Coronary artery (tissue), 2 donors: ENCODE data around the gene SYNDIG1.
A peak's percentile ranks its signal among the peaks of the same experiment; 100 is the strongest.

Experiments used
- DNase-seq: peaks from one replicate; pipeline ENCODE4 v3.0.0-alpha.2; 2017; ENCODE audit warnings: low spot score
- H3K27ac ChIP-seq, 2 donors: fragments of 200-600 bp; sonication (generic); one replicate each; pipeline ENCODE4 v1.5.1; 2016 to 2019
- H3K4me3 ChIP-seq: fragments of 200-600 bp; sonication (generic); 2 replicates; pipeline ENCODE4 v1.5.1; 2016; ENCODE audit warnings: mild to moderate bottlenecking, moderate library complexity
- TF ChIP-seq, protein P1 (sequence below): fragments of 200-600 bp; sonication (generic); IDR thresholded peaks from one replicate; pipeline ENCODE4 v1.5.1; 2019; ENCODE audit warnings: antibody characterized with exemption

SYNDIG1 gene

DNA sequence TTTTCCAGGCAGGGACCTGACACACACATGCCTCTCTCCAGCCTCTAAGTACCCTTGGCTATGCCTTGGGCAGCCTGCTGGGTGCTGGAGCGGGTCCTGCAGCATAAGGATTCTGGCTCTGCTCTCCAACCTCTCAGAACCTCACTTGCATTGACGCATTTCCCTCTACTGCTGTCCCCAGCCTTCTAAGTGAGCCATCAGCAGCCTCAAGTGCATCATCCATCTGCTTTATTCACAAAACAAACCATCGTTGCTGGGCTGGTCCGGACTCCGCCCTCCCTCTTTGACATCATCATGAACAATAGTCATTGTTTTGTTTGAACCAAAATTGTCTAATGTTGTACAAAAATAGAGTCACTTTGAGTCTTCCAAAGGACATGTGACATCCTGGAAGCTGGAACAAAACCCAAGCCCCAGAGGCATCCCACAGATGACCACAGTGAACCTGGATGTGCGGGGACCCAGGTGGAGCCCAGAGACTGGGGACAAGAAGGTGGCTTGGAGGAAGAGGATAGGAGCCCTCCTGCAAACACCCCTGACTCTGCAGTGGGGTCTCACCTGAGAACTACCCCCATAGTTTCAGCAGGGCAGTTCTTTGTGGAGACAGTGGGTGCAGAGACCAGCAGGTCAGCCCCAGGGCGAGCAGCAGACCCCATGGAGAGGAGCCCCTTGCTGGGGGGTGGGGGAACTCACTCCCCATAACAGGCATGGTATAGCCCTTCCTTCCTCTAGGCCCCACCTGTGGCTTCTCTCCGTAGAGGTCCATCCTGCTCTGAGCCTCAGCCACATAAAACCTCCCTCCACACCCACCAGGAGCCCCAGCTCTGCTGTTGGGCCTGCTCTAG, 230.1 kb downstream of the SYNDIG1 start:
- Histone ChIP-seq H3K27ac (no peak overlapping the region), H3K4me3 (no peak overlapping the region)
- TF ChIP-seq, protein P1, sequence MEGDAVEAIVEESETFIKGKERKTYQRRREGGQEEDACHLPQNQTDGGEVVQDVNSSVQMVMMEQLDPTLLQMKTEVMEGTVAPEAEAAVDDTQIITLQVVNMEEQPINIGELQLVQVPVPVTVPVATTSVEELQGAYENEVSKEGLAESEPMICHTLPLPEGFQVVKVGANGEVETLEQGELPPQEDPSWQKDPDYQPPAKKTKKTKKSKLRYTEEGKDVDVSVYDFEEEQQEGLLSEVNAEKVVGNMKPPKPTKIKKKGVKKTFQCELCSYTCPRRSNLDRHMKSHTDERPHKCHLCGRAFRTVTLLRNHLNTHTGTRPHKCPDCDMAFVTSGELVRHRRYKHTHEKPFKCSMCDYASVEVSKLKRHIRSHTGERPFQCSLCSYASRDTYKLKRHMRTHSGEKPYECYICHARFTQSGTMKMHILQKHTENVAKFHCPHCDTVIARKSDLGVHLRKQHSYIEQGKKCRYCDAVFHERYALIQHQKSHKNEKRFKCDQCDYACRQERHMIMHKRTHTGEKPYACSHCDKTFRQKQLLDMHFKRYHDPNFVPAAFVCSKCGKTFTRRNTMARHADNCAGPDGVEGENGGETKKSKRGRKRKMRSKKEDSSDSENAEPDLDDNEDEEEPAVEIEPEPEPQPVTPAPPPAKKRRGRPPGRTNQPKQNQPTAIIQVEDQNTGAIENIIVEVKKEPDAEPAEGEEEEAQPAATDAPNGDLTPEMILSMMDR = no peak
- DNase-seq = peak; percentile 58

DNA sequence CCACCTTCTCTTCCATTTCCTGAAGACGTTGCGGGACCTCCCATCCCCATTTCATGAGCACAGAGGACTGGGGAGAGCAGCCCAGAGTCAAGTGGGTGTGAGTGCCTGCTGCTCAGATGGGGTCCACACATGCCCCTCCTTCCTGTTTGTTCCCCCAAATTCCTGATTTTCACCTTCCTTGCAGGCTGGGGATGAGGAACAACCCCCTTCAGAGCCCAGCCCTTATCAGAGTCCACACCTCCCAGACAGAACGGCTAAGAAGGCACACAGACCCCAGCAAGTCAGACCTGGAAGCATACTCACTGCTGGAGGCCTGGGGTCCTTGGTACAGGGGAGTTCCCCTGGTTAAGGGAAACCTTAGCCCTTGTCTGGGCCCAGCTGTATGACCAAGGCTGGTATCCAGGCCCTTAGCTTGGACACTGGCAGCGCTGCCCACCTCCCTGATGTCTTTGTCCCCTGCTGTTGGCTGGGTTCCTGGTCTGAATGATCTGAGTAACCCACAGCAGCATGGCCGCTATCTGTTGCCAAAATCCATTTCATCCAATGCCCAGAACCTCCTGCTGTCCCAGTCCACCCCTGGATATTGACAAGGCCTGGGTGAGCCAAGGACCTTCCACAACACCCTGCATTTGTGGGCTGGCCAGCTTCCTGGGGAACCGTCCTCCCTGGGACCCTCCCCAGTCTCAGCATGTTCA, 230.9 kb downstream of the SYNDIG1 start:
- Histone ChIP-seq H3K27ac (no peak overlapping the region), H3K4me3 (no peak overlapping the region)
- TF ChIP-seq, protein P1 = no peak
- DNase-seq = peak; percentile 36

DNA sequence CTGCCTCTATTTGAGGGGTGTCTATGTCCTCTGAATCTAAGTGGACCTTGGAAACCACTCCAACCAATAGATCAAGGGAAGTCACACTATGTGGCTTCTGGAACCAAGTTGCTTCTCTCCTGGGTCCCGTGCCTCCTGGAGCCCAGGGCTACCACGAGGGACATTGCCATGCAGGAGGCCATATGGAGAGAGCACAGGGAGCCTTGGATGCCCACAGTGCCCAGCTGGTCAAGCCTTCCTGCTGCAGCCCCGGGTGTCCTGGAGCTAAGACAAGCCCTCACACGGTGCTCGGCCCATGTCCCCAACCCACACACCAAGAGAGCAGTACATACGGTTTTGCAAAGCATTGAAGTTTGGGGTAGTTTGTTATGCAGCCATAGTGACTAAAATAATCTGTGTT, 231.6 kb downstream of the SYNDIG1 start:
- Histone ChIP-seq H3K27ac (no peak overlapping the region), H3K4me3 (no peak overlapping the region)
- TF ChIP-seq, protein P1 = no peak
- no peak for DNase-seq

DNA sequence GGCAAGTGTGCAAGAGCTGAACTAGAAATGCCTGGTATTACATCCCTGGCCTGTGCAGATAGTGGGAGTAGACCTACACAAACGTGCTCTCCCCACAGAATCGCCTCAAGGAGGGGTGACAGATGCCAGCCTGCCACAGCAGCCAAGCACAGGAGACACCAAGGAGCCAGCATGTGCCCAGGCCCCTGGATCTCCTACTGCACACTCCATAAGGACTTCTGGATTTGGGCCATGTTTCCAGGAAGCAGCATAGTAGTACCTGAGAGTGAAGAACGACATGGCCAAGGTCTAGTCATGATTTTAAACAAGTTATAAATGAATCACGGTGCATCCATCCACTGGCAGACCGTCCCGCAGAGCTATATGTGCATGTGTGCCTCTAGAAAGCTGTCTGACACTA, 232.2 kb downstream of the SYNDIG1 start:
- Histone ChIP-seq H3K4me3 (no peak overlapping the region), H3K27ac (no peak overlapping the region)
- peak; percentile 12 for DNase-seq
- TF ChIP-seq, protein P1 = no peak

DNA sequence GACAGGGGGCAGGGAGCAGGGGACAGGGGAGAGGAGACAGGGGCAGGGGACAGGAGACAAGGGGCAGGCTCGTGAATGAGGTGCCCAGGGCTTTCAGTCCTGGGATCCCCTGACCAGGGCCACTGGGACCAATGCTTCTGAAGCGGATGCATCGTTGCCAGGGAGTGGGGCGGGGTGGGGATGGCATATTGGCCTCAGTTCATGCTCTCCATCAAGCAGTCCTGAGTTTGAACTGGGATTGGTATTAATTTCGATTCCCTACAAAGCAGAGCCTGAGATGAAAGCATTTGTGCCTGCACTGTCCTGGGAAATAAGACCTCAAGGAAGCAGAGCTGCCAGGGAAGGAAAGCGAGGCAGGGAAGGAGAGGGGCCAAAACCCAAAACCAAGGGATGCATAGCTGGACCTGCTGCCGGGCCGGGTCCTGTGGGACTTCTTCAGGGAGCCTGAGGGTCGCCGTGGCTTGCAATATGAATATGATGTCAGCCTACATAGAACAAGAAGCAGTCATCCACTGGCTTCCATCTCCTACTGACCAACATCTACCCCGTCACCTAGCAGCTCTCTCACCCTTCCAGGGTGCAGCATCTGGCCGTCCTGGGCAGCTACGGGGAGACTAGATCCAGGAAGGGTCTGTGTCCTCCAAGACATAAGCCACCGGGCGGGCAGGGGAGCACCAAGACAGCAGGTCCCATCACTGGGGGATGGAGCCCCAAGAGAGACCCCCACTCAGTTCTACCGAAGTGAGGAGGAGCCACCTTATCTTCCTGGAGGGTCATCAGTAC, 233.3 kb downstream of the SYNDIG1 start:
- TF ChIP-seq, protein P1 = no peak
- no peak overlapping the region for H3K4me3 ChIP-seq
- no peak overlapping the region for H3K27ac ChIP-seq
- DNase-seq = peak; percentile 65

DNA sequence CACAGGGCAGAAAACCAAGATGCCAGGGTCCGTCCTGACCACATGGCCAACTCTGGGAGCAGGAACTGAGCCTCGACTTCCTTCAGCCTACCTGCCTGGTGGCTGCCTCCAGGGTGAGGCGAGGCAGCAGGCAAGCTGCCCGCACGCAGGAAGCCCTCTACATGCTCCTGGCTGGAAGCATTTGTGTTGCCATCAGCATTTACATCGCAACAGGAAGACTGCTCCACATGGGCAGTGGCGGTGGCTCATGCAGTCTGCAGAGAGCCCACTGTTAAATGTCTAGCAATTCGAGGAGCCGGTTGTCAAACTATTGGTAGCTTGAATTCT, 233.8 kb downstream of the SYNDIG1 start:
- Histone ChIP-seq H3K4me3 (no peak overlapping the region), H3K27ac (no peak overlapping the region)
- TF ChIP-seq, protein P1 = no peak
- peak; percentile 38 for DNase-seq
